MCF 10A (cell line): ENCODE data around the gene SEMA5A. TPM values are rescaled to one million over a fixed set of nuclear protein-coding genes. Genes with fewer than 3 reads are reported as not detected.

ENCODE experiments used
- BruUV-seq: library from RNA; stranded (reverse); fragments of 400-500 nt; replicated peaks from 2 replicates; lab custom pipeline; 2021; lab: Mats Ljungman, UMichigan
- CTCF ChIA-PET: fragments of 300-600 bp; sonication (Branson Sonifier 250); formaldehyde crosslinking; extraction: SDS; loops from one replicate; lab custom pipeline; 2021; ENCODE audit warnings: antibody characterized with exemption, inconsistent platforms; lab: Yijun Ruan, JAX
- POLR2A ChIA-PET: fragments of 300-600, 350-650 bp; sonication (Branson Sonifier 250); formaldehyde crosslinking; extraction: SDS; loops from one replicate; lab custom pipeline; 2020; ENCODE audit warnings: antibody characterized with exemption, inconsistent platforms; lab: Yijun Ruan, JAX
- DNase-seq: peaks from one replicate; pipeline ENCODE4 v3.0.0-alpha.2; 2018; ENCODE audit not compliant: unreplicated experiment
- H3K27ac Mint-ChIP-seq: one replicate; pipeline ENCODE4 v1.8.0; 2022; ENCODE audit warnings: mild to moderate bottlenecking, low read depth, mixed read lengths; ENCODE audit not compliant: unreplicated experiment
- H3K27me3 Mint-ChIP-seq: one replicate; pipeline ENCODE4 v1.8.0; 2022; ENCODE audit warnings: mixed read lengths; ENCODE audit not compliant: insufficient read depth, unreplicated experiment
- H3K36me3 Mint-ChIP-seq: one replicate; pipeline ENCODE4 v1.8.0; 2022; ENCODE audit warnings: mild to moderate bottlenecking, moderate library complexity, mixed read lengths; ENCODE audit not compliant: insufficient read depth, unreplicated experiment
- H3K4me1 Mint-ChIP-seq: one replicate; pipeline ENCODE4 v1.8.0; 2022; ENCODE audit warnings: mixed read lengths; ENCODE audit not compliant: insufficient read depth, unreplicated experiment
- H3K4me3 Mint-ChIP-seq: one replicate; pipeline ENCODE4 v1.8.0; 2022; ENCODE audit warnings: mild to moderate bottlenecking, moderate library complexity, mixed read lengths; ENCODE audit not compliant: unreplicated experiment
- H3K9me3 Mint-ChIP-seq: one replicate; pipeline ENCODE4 v1.8.0; 2022; ENCODE audit warnings: mixed read lengths; ENCODE audit not compliant: unreplicated experiment
- intact Hi-C: fragments of 100-400 bp; cut with micrococcal nuclease; formaldehyde crosslinking; loops from 2 replicates; pipeline ENCODE4 v1.14.1; 2022
- microRNA-seq: library from miRNA; unstranded; fragments of <30 nt; microRNA quantifications from one replicate; pipeline ENCODE4 v1.2.0, GENCODE V29; 2022
- total RNA-seq: library from RNA; stranded (reverse); gene quantifications from 2 replicates; pipeline ENCODE4 v1.2.3, GENCODE V29; 2022
- TF ChIP-seq, protein P1 (sequence below): fragments of 200-600 bp; IDR thresholded peaks from one replicate; pipeline ENCODE4 v1.8.0; 2022; ENCODE audit warnings: antibody characterized with exemption, mild to moderate bottlenecking; ENCODE audit not compliant: unreplicated experiment

SEMA5A gene
- total RNA-seq, 1 experiment from 2014 or later: 1.2 TPM

DNA sequence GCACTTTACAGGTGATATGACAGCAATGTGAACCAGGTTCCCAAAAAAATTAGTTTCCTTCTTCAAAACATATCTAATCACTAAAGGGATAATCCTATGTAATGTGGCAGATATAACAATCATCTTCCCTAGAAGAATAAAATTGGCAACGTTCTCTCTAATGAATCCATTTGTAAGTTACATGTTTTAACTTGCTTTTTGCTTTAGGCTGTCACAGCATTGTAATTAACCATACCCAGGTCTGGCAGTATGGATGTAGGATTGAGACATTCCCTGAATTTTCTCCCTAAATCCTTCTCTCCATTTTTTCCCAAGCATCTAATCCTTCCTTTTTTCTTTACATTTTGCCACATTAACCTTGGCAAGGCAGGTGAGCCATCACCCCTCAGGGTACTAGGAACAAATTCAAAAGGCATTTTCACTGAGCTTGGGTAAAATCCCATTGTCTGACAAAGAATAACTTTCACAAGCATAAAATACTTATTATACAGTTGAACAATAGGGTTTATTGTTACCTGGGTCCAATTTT is 548.3 kb downstream of the SEMA5A start:
- H3K4me3 Mint-ChIP-seq: no peak overlapping the region
- ChIA-PET CTCF (interaction anchor here (0.7 to 1.2 kb wide), 3 partner anchors 17 to 233 kb away, joined by 3 to 5 read pairs (median 5); no protein-coding TSS in a partner anchor), POLR2A (interaction anchor here (0.6 to 1.3 kb wide), 5 partner anchors 16 to 808 kb away, joined by 3 to 5 read pairs (median 3); no protein-coding TSS in a partner anchor)
- H3K27me3 Mint-ChIP-seq: no peaks in the 10 kb centered on the region
- H3K4me1 Mint-ChIP-seq: peaks cover 6% of the 10 kb centered on the region
- peak; percentile 24 for DNase-seq
- no TSS peak for BruUV-seq
- TF ChIP-seq, protein P1, sequence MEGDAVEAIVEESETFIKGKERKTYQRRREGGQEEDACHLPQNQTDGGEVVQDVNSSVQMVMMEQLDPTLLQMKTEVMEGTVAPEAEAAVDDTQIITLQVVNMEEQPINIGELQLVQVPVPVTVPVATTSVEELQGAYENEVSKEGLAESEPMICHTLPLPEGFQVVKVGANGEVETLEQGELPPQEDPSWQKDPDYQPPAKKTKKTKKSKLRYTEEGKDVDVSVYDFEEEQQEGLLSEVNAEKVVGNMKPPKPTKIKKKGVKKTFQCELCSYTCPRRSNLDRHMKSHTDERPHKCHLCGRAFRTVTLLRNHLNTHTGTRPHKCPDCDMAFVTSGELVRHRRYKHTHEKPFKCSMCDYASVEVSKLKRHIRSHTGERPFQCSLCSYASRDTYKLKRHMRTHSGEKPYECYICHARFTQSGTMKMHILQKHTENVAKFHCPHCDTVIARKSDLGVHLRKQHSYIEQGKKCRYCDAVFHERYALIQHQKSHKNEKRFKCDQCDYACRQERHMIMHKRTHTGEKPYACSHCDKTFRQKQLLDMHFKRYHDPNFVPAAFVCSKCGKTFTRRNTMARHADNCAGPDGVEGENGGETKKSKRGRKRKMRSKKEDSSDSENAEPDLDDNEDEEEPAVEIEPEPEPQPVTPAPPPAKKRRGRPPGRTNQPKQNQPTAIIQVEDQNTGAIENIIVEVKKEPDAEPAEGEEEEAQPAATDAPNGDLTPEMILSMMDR: no peak
- intact Hi-C loops: loop anchor here (10.0 kb wide), 1 partner anchor 243 kb away; no protein-coding TSS in a partner anchor
- H3K9me3 Mint-ChIP-seq: no peaks in the 10 kb centered on the region
- H3K36me3 Mint-ChIP-seq: no peaks in the 10 kb centered on the region
- H3K27ac Mint-ChIP-seq: no peak overlapping the region

DNA sequence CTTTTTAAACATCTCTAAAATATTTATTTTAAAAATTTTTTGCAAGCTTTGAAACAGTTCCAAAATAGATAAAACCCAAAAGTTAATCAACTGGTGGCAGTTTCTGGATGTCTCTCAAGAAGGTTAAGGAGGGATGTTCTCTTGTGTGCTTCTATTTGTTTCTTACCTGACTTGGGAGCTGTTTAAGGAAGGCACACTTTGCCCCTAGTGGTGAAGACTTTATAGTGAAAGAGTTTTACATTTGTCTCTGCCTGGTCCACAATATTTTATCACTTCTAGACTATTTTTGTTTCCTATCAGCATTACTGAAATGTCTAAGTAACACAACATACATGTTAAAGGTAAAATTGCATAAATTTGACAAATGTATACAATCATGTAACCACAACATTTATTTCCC is 552.8 kb downstream of the SEMA5A start:
- Mint-ChIP-seq H3K27ac (no peak overlapping the region), H3K4me1 (peaks cover 6% of the 10 kb centered on the region), H3K4me3 (no peak overlapping the region), H3K27me3 (no peaks in the 10 kb centered on the region), H3K36me3 (no peaks in the 10 kb centered on the region), H3K9me3 (no peaks in the 10 kb centered on the region)
- no TSS peak for BruUV-seq
- ChIA-PET CTCF (interaction anchor here (0.6 to 0.8 kb wide), 4 partner anchors 9 to 673 kb away, joined by 3 read pairs; no protein-coding TSS in a partner anchor), POLR2A (no interaction called here)
- TF ChIP-seq, protein P1: peak; percentile 37
- peak; percentile 33 for DNase-seq
- intact Hi-C loops: loop anchor here (5.0 to 10.0 kb wide), 2 partner anchors 131 to 238 kb away; no protein-coding TSS in a partner anchor

Small RNAs within 50 kb of the gene (microRNA-seq; reads per million reads assigned to microRNA genes)
- 0.93 reads per million for gene MIR4636

Other genes with a start within 250 kb of the SEMA5A start
- gene TAS2R1, start 84.3 kb upstream of the SEMA5A start, total RNA-seq: not detected in 2 replicates